GM12891 (cell line): ENCODE data around the gene FLNC.

Source experiments
- PAX5 ChIP-seq: IDR thresholded peaks from 2 replicates; pipeline ENCODE4 v1.6.1; 2011; ENCODE audit warnings: low read length, moderate library complexity, mild to moderate bottlenecking; ENCODE audit not compliant: insufficient read depth, severe bottlenecking
- POLR2A ChIP-seq: IDR thresholded peaks from 2 replicates; pipeline ENCODE4 v1.6.1; 2011; ENCODE audit warnings: low read depth, low read length, control low read depth
- POLR2AphosphoS5 ChIP-seq: IDR thresholded peaks from 2 replicates; pipeline ENCODE4 v1.6.1; 2011; ENCODE audit warnings: low read depth, low read length, control low read depth

DNA sequence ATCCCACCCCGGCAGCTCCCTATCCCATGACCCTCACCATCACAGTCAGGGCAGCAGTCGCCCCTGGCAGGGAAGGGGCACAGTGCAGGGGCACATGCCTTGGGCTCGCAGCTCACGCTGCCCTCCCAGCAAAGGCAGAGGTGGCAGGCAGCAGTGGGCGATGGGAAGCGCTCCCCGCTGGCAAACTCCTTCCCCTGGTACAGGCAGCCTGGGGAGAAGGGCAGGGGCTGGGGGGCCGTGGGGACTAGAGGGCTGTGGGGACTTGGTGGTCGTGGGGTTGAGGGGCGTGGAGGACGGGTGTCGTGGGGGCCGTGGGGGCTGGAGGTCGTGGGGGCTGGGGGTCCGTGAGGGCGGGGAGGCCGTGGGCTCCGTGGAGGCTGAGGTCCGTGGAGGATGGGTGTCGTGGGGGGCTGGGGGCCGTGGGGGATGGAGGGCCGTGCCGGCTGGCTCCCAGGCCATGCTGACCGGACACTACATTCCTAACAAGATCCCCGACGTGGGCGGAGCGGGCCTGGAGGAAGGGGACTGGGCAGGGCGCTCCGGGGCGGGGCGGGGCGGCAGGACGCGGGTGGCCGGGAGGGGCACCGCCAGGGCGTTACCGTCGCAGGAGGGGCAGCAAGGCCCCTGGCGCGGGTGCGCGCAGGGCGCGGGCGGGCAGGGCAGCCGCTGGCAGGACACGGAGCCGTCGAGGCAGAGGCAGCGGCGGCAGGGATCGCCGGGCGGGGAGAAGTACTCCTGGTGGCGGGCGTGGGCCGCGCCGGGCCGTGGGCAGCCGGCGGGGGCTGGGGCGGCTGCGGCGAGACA, 60.3 kb downstream of the FLNC start:
- no peak for TF ChIP-seq POLR2AphosphoS5
- TF ChIP-seq POLR2A, result no peak
- TF ChIP-seq PAX5, result no peak
